CD4-positive, alpha-beta memory T cell (primary cell): Measurements from ENCODE around the gene PYGO2. TPM values are rescaled to one million over a fixed set of nuclear protein-coding genes. Genes with fewer than 3 reads are reported as not detected.

Source experiments
- CTCF ChIA-PET: fragments of 350-600 bp; sonication (Branson Sonifier 250); formaldehyde crosslinking; loops from one replicate; lab custom pipeline; 2021; ENCODE audit warnings: inconsistent platforms; ENCODE audit not compliant: partially characterized antibody; lab: Charles Lee
- POLR2A ChIA-PET: fragments of 350-600 bp; sonication (Branson Sonifier 250); formaldehyde crosslinking; loops from one replicate; lab custom pipeline; 2021; ENCODE audit not compliant: partially characterized antibody; lab: Charles Lee
- DNase-seq, 5 donors: peaks; one replicate each; pipeline versions ENCODE4 v3.0.0 to v3.0.0-alpha.2; 2020 to 2022; ENCODE audit warnings: mixed read lengths in 1 of 5
- H3K27ac ChIP-seq: one replicate; pipeline ENCODE4 v1.7.0; 2013; ENCODE audit warnings: low read depth, low read length
- H3K27me3 ChIP-seq: 2 replicates; pipeline ENCODE4 v1.7.0; 2013; ENCODE audit warnings: mild to moderate bottlenecking, low read length, moderate library complexity; ENCODE audit not compliant: insufficient read depth
- H3K36me3 ChIP-seq: 2 replicates; pipeline ENCODE4 v1.7.0; 2013; ENCODE audit warnings: mild to moderate bottlenecking, low read length, moderate library complexity; ENCODE audit not compliant: insufficient read depth
- H3K4me1 ChIP-seq: 2 replicates; pipeline ENCODE4 v1.7.0; 2013; ENCODE audit warnings: mild to moderate bottlenecking, low read length, moderate library complexity; ENCODE audit not compliant: insufficient read depth
- H3K4me3 ChIP-seq, 2 donors: one replicate each; pipeline ENCODE4 v1.7.0; 2013; ENCODE audit warnings: low read length in 2 of 2, mild to moderate bottlenecking in 1 of 2
- H3K9me3 ChIP-seq, 2 donors: one replicate each; pipeline ENCODE4 v1.7.0; 2013; ENCODE audit warnings: low read length in 2 of 2, control low read depth in 1 of 2; ENCODE audit not compliant: control insufficient read depth in 1 of 2
- H3K27ac Mint-ChIP-seq, 7 donors: one replicate each; pipeline ENCODE4 v1.8.0; 2020 to 2021; ENCODE audit warnings: mixed read lengths in 7 of 7, mild to moderate bottlenecking in 6 of 7, inconsistent platforms in 3 of 7, moderate library complexity in 3 of 7
- H3K27me3 Mint-ChIP-seq, 2 donors: one replicate each; pipeline ENCODE4 v1.8.0; 2020 to 2021; ENCODE audit warnings: mixed read lengths in 2 of 2
- H3K36me3 Mint-ChIP-seq, 2 donors: one replicate each; pipeline ENCODE4 v1.8.0; 2020 to 2021; ENCODE audit warnings: mixed read lengths in 2 of 2, inconsistent platforms in 1 of 2, mild to moderate bottlenecking in 1 of 2
- H3K4me1 Mint-ChIP-seq, 4 donors: one replicate each; pipeline ENCODE4 v1.8.0; 2020 to 2021; ENCODE audit warnings: mixed read lengths in 4 of 4, mild to moderate bottlenecking in 1 of 4
- H3K4me3 Mint-ChIP-seq, 8 donors: one replicate each; pipeline ENCODE4 v1.8.0; 2020 to 2021; ENCODE audit warnings: mixed read lengths in 8 of 8, mild to moderate bottlenecking in 7 of 8, moderate library complexity in 6 of 8, inconsistent platforms in 3 of 8
- H3K9me3 Mint-ChIP-seq, 8 donors: one replicate each; pipeline ENCODE4 v1.8.0; 2020 to 2021; ENCODE audit warnings: mixed read lengths in 8 of 8, mild to moderate bottlenecking in 5 of 8, inconsistent platforms in 3 of 8, moderate library complexity in 1 of 8
- intact Hi-C: fragments of 100-400 bp; cut with micrococcal nuclease; formaldehyde crosslinking; loops from one replicate; pipeline ENCODE4 v1.15.1; 2023
- polyA plus RNA-seq, 2 donors: library from polyadenylated mRNA; unstranded; fragments of 300-500 nt; fragmentation: Illumina TruSeq; gene quantifications; one replicate each; pipeline ENCODE4 v1.2.3, GENCODE V29; 2021
- total RNA-seq, 2 experiments: library from RNA; stranded (reverse); gene quantifications; one replicate each; pipeline ENCODE4 v1.2.3, GENCODE V29; 2021

Gene PYGO2
- 10 to 100 TPM; 78.4 to 80.2 TPM for total RNA-seq
- 10 to 100 TPM; 22.5 to 54.2 TPM for polyA plus RNA-seq

- Mint-ChIP-seq H3K9me3 (no peaks in the 10 kb centered on the region), H3K27me3 (no peaks in the 10 kb centered on the region), H3K4me3 (peak within 1 kb of the TSS; percentile 94 to 98 (median 97)), H3K27ac (peak within 1 kb of the TSS; percentile 97 to 99 (median 98)), H3K4me1 (peaks cover 21 to 59% (median 39%) of the 10 kb centered on the region in 4 donors), H3K36me3 (peaks cover 22 to 48% of the 10 kb centered on the region in 2 donors)
- peak; percentile 81 to 88 (median 82) for DNase-seq
- Histone ChIP-seq H3K36me3 (peaks cover 38% of the 10 kb centered on the region), H3K4me3 (peak within 1 kb of the TSS; percentile 63 to 65), H3K4me1 (peaks cover 45% of the 10 kb centered on the region), H3K9me3 (no peaks in the 10 kb centered on the region), H3K27me3 (no peaks in the 10 kb centered on the region), H3K27ac (peak within 1 kb of the TSS; percentile 84)
- ChIA-PET CTCF (interaction anchor here (0.9 to 3.9 kb wide), 14 partner anchors 9 to 98 kb away, joined by 3 to 41 read pairs (median 6); partner anchors contain the start of genes ADAM15, CKS1B, FLAD1 and LENEP), POLR2A (interaction anchor here (0.6 to 41.7 kb wide), 14 partner anchors 10 to 123 kb away, joined by 3 to 1543 read pairs (median 3); partner anchors contain the start of genes ADAM15, CKS1B, FLAD1 and LENEP)
- intact Hi-C loops, result loop anchor here (1.0 to 2.0 kb wide), 6 partner anchors 13 to 99 kb away; partner anchors contain the start of genes CKS1B and FLAD1
These were observed at the start of gene PYGO2 for GRCh38 chr1:154961207-154962155. Gene PYGO2, minus strand, starts transcription at chr1:154961782. Its CDS starts 206 bp downstream, at chr1:154961576.

- peaks cover 42 to 93% (median 62%) of the 10 kb centered on the region in 4 donors for H3K4me1 Mint-ChIP-seq
- peak overlapping the region; percentile 15 to 96 (median 86) for H3K27ac Mint-ChIP-seq
- no peaks in the 10 kb centered on the region for H3K27me3 Mint-ChIP-seq
- Histone ChIP-seq H3K4me1 (peaks cover 91% of the 10 kb centered on the region), H3K27ac (peak overlapping the region; percentile 86), H3K27me3 (no peaks in the 10 kb centered on the region), H3K4me3 (peak overlapping the region; percentile 76 to 85), H3K9me3 (no peaks in the 10 kb centered on the region), H3K36me3 (no peaks in the 10 kb centered on the region)
- H3K4me3 Mint-ChIP-seq, result peak overlapping the region; percentile 90 to 98 (median 96)
- peaks cover 8 to 36% of the 10 kb centered on the region in 2 donors for H3K36me3 Mint-ChIP-seq
- peaks cover 0 to 3% (median 0%) of the 10 kb centered on the region in 8 donors for H3K9me3 Mint-ChIP-seq
- ChIA-PET CTCF (interaction anchor here (1.0 to 18.7 kb wide), 5 partner anchors 9 to 74 kb away, joined by 3 to 381 read pairs (median 3); partner anchors contain the start of genes LENEP, PBXIP1, PMVK and ZBTB7B), POLR2A (interaction anchor here (0.6 to 38.9 kb wide), 6 partner anchors 10 to 557 kb away, joined by 3 to 1543 read pairs (median 4); partner anchors contain the start of genes CKS1B, FLAD1, KRTCAP2 and PBXIP1)
- no peak for DNase-seq
- intact Hi-C loops, result no loop called here
These were observed 49.4 kb upstream of the PYGO2 start for GRCh38 chr1:155011004-155011416.

GRCh38 chr1:155010211-155010918 is 48.8 kb upstream of the PYGO2 start:
- H3K27me3 Mint-ChIP-seq, result no peaks in the 10 kb centered on the region
- POLR2A ChIA-PET, result interaction anchor here (0.6 to 38.9 kb wide), 8 partner anchors 9 to 1043 kb away, joined by 3 to 1543 read pairs (median 3); partner anchors contain the start of genes CKS1B, FLAD1, KRTCAP2 and LENEP
- H3K27ac ChIP-seq, result peak overlapping the region; percentile 86

GRCh38 chr1:155009742-155010141 is 48.2 kb upstream of the PYGO2 start:
- CTCF ChIA-PET, result interaction anchor here (18.7 kb wide), 1 partner anchor 11 kb away, joined by 381 read pairs; the partner anchor contains the start of genes LENEP and ZBTB7B
- Mint-ChIP-seq H3K36me3 (peaks cover 4 to 30% of the 10 kb centered on the region in 2 donors), H3K27me3 (no peaks in the 10 kb centered on the region), H3K4me3 (peak overlapping the region; percentile 90 to 98 (median 96)), H3K4me1 (peaks cover 45 to 97% (median 63%) of the 10 kb centered on the region in 4 donors), H3K9me3 (peaks cover 0 to 3% (median 0%) of the 10 kb centered on the region in 8 donors), H3K27ac (peak overlapping the region; percentile 90 to 96 (median 93))
- Histone ChIP-seq H3K9me3 (no peaks in the 10 kb centered on the region), H3K4me3 (peak overlapping the region; percentile 76 to 85), H3K36me3 (no peaks in the 10 kb centered on the region), H3K27me3 (no peaks in the 10 kb centered on the region), H3K27ac (peak overlapping the region; percentile 86), H3K4me1 (peaks cover 91% of the 10 kb centered on the region)
- intact Hi-C loops, result loop anchor here (1.0 kb wide), 1 partner anchor 7 kb away; the partner anchor contains the start of gene ZBTB7B
- peak in 1 of 5 donors; percentile 32 for DNase-seq
- POLR2A ChIA-PET, result interaction anchor here (0.6 to 38.9 kb wide), 9 partner anchors 7 to 1043 kb away, joined by 3 to 1543 read pairs (median 4); partner anchors contain the start of genes CKS1B, FLAD1, KRTCAP2 and LENEP

More at GRCh38 chr1:155010211-155010918, 48.8 kb upstream of the PYGO2 start:
- intact Hi-C loops, result loop anchor here (1.0 kb wide), 1 partner anchor 8 kb away; the partner anchor contains the start of gene ZBTB7B
- Histone ChIP-seq H3K36me3 (no peaks in the 10 kb centered on the region), H3K4me3 (peak overlapping the region; percentile 76 to 85), H3K4me1 (peaks cover 91% of the 10 kb centered on the region), H3K9me3 (no peaks in the 10 kb centered on the region), H3K27me3 (no peaks in the 10 kb centered on the region)
- peak in 2 of 5 donors; percentile 56 to 57 for DNase-seq
- H3K9me3 Mint-ChIP-seq, result peaks cover 0 to 3% (median 0%) of the 10 kb centered on the region in 8 donors
- peak overlapping the region; percentile 90 to 96 (median 93) for H3K27ac Mint-ChIP-seq
- H3K36me3 Mint-ChIP-seq, result peaks cover 4 to 31% of the 10 kb centered on the region in 2 donors
- CTCF ChIA-PET, result interaction anchor here (1.0 to 18.7 kb wide), 5 partner anchors 10 to 74 kb away, joined by 3 to 381 read pairs (median 3); partner anchors contain the start of genes LENEP, PBXIP1, PMVK and ZBTB7B
- peaks cover 42 to 93% (median 62%) of the 10 kb centered on the region in 4 donors for H3K4me1 Mint-ChIP-seq
- peak overlapping the region; percentile 90 to 98 (median 96) for H3K4me3 Mint-ChIP-seq

GRCh38 chr1:155009221-155009711 is 47.7 kb upstream of the PYGO2 start:
- CTCF ChIA-PET, result interaction anchor here (0.9 to 18.7 kb wide), 2 partner anchors 10 to 449 kb away, joined by 3 to 381 read pairs; partner anchors contain the start of genes LENEP and ZBTB7B
- Histone ChIP-seq H3K9me3 (no peaks in the 10 kb centered on the region), H3K36me3 (no peaks in the 10 kb centered on the region), H3K4me1 (peaks cover 91% of the 10 kb centered on the region), H3K27me3 (no peaks in the 10 kb centered on the region), H3K27ac (peak overlapping the region; percentile 86), H3K4me3 (peak overlapping the region; percentile 76 to 85)
- POLR2A ChIA-PET, result interaction anchor here (1.1 to 38.9 kb wide), 8 partner anchors 8 to 1042 kb away, joined by 3 to 1543 read pairs (median 14); partner anchors contain the start of genes CKS1B, FLAD1, LENEP and PBXIP1
- Mint-ChIP-seq H3K27me3 (no peaks in the 10 kb centered on the region), H3K27ac (peak overlapping the region; percentile 90 to 96 (median 94)), H3K4me3 (peak overlapping the region; percentile 90 to 98 (median 96)), H3K4me1 (peaks cover 48 to 97% (median 64%) of the 10 kb centered on the region in 4 donors), H3K36me3 (peaks cover 2 to 35% of the 10 kb centered on the region in 2 donors), H3K9me3 (peaks cover 0 to 3% (median 0%) of the 10 kb centered on the region in 8 donors)
- intact Hi-C loops, result no loop called here
- peak in 2 of 5 donors; percentile 30 to 64 for DNase-seq
